HG03575 (cell line): ENCODE measurements around the gene MVB12A.

Source experiments
- ATAC-seq: cut with Tn5 transposase; IDR thresholded peaks from one replicate; pipeline ENCODE4 v1.9.1; 2021; ENCODE audit not compliant: unreplicated experiment, insufficient number of reproducible peaks, low FRiP score; ENCODE audit errors: extremely low read depth

Gene MVB12A

GRCh38 chr19:17468302-17469091 is 48.6 kb downstream of the MVB12A start:
- no peak for ATAC-seq

GRCh38 chr19:17469092-17469480 is 49.2 kb downstream of the MVB12A start:
- no peak for ATAC-seq

GRCh38 chr19:17469481-17470067 is 49.7 kb downstream of the MVB12A start:
- no peak for ATAC-seq

- no peak for ATAC-seq
These were observed 50.4 kb downstream of the MVB12A start, which contains the start of gene SLC27A1 for GRCh38 chr19:17470068-17470841. Gene SLC27A1 (plus strand): TSS chr19:17470524. CDS start chr19:17470541, 17 bp downstream.

- no peak for ATAC-seq
These were observed 51.7 kb downstream of the MVB12A start for GRCh38 chr19:17471410-17472125.

- ATAC-seq: no peak
These were observed 53.2 kb downstream of the MVB12A start for GRCh38 chr19:17473041-17473440.
